PC-3 (cell line): Measurements from ENCODE around the gene PNLIP. TPM values are rescaled to one million over a fixed set of nuclear protein-coding genes. Genes with fewer than 3 reads are reported as not detected.

Experiments used
- ATAC-seq: fragments of 200-7000 bp; cut with Tn5 transposase; 2 replicates; pipeline ENCODE4 v1.9.1; 2020; ENCODE audit warnings: mild to moderate bottlenecking, moderate library complexity
- BruUV-seq: library from RNA; stranded (reverse); fragments of 400-500 nt; replicated peaks from 2 replicates; lab custom pipeline; 2021; lab: Mats Ljungman, UMichigan
- CTCF ChIA-PET: fragments of 300-600 bp; sonication (Branson Sonifier 250); formaldehyde crosslinking; loops from one replicate; lab custom pipeline; 2022; ENCODE audit warnings: antibody characterized with exemption; lab: Charles Lee
- POLR2A ChIA-PET: fragments of 300-600 bp; sonication (Branson Sonifier 250); formaldehyde crosslinking; loops from one replicate; lab custom pipeline; 2022; ENCODE audit warnings: antibody characterized with exemption; ENCODE audit not compliant: unreplicated experiment; lab: Charles Lee
- DNase-seq: peaks from one replicate; pipeline ENCODE4 v3.0.0-alpha.2; 2015
- H2AFZ ChIP-seq: fragments of 300-600 bp; sonication (generic); 2 replicates; pipeline ENCODE4 v1.6.0; 2016; ENCODE audit warnings: antibody characterized with exemption, low read length
- H3F3A ChIP-seq: fragments of 300-600 bp; sonication (generic); one replicate; pipeline ENCODE4 v1.6.0; 2017; ENCODE audit warnings: antibody characterized with exemption, low read length, control low read depth, mild to moderate bottlenecking; ENCODE audit not compliant: unreplicated experiment
- H3K27ac ChIP-seq: fragments of 300-600 bp; sonication (generic); 2 replicates; pipeline ENCODE4 v1.5.1; 2016; ENCODE audit warnings: mild to moderate bottlenecking, low read length
- H3K27me3 ChIP-seq: fragments of 300-600 bp; sonication (generic); 2 replicates; pipeline ENCODE4 v1.6.1; 2016; ENCODE audit warnings: low read length, mixed read lengths
- H3K36me3 ChIP-seq: fragments of 300-600 bp; sonication (generic); 2 replicates; pipeline ENCODE4 v1.6.1; 2016; ENCODE audit warnings: low read depth, mixed run types, low read length, mixed read lengths
- H3K4me1 ChIP-seq: fragments of 300-600 bp; sonication (generic); 2 replicates; pipeline ENCODE4 v1.5.1; 2016; ENCODE audit warnings: low read length; ENCODE audit not compliant: insufficient read depth
- H3K4me2 ChIP-seq: fragments of 300-600 bp; sonication (generic); 2 replicates; pipeline ENCODE4 v1.6.0; 2016; ENCODE audit warnings: low read length
- H3K4me3 ChIP-seq: fragments of 300-600 bp; sonication (generic); 2 replicates; pipeline ENCODE4 v1.5.1; 2016; ENCODE audit warnings: mild to moderate bottlenecking, low read length, mixed read lengths
- H3K79me2 ChIP-seq: fragments of 300-600 bp; sonication (generic); 2 replicates; pipeline ENCODE4 v1.6.1; 2017; ENCODE audit warnings: low read length, mixed read lengths
- H3K9ac ChIP-seq: fragments of 300-600 bp; sonication (generic); 2 replicates; pipeline ENCODE4 v1.6.0; 2016; ENCODE audit warnings: mild to moderate bottlenecking, low read length
- H3K9me2 ChIP-seq: fragments of 300-600 bp; sonication (generic); replicated peaks from 2 replicates; pipeline ENCODE4 v1.6.1; 2016; ENCODE audit warnings: mixed run types, low read length, mixed read lengths
- H3K9me3 ChIP-seq: fragments of 300-600 bp; sonication (generic); 2 replicates; pipeline ENCODE4 v1.6.1; 2016; ENCODE audit warnings: low read length, mixed read lengths
- H4K20me1 ChIP-seq: fragments of 300-600 bp; sonication (generic); 2 replicates; pipeline ENCODE4 v1.6.1; 2016; ENCODE audit warnings: low read length, mixed read lengths
- CTCF ChIP-seq: fragments of 300-600 bp; sonication (generic); conservative IDR thresholded peaks from 2 replicates; pipeline ENCODE4 v1.5.1; 2017; ENCODE audit warnings: antibody characterized with exemption, low read depth, mild to moderate bottlenecking, low read length
- EZH2 ChIP-seq: fragments of 300-600 bp; sonication (generic); IDR thresholded peaks from one replicate; pipeline ENCODE4 v1.6.1; 2017; ENCODE audit warnings: antibody characterized with exemption, mild to moderate bottlenecking, low read length; ENCODE audit not compliant: unreplicated experiment
- EZH2phosphoT487 ChIP-seq: fragments of 300-600 bp; sonication (generic); IDR thresholded peaks from 2 replicates; pipeline ENCODE4 v1.6.1; 2018; ENCODE audit warnings: mild to moderate bottlenecking, antibody characterized with exemption, low read length, borderline replicate concordance
- intact Hi-C: fragments of 100-400 bp; cut with micrococcal nuclease; formaldehyde crosslinking; loops from 2 replicates; pipeline ENCODE4 v1.9.0; 2023
- total RNA-seq: library from RNA; depleted of rRNA; stranded (reverse); fragments of >200 nt; gene quantifications from 2 replicates; pipeline ENCODE4 v1.2.3, GENCODE V29; 2014

Gene PNLIP
- total RNA-seq, 1 experiment from 2014 or later = not detected

- intact Hi-C loops = no loop called here
- peaks cover 39% of the 10 kb centered on the region for H3K27me3 ChIP-seq
These were observed 52.6 kb downstream of the PNLIP start for GRCh38 chr10:116598329-116598728.

GRCh38 chr10:116599991-116600390 lies 54.3 kb downstream of the PNLIP start:
- H3K27me3 ChIP-seq = peaks cover 35% of the 10 kb centered on the region
- ATAC-seq (no peak), DNase-seq (no peak)
- no peak overlapping the region for H2AFZ ChIP-seq
- CTCF ChIA-PET = interaction anchor here (0.5 kb wide), 1 partner anchor 866 kb away, joined by 3 read pairs; no protein-coding TSS in a partner anchor
- no peak overlapping the region for H3K4me2 ChIP-seq
- no peaks in the 10 kb centered on the region for H3F3A ChIP-seq
- H3K27ac ChIP-seq = no peak overlapping the region
- intact Hi-C loops = no loop called here
- H4K20me1 ChIP-seq = no peaks in the 10 kb centered on the region
- H3K79me2 ChIP-seq = no peaks in the 10 kb centered on the region
- H3K4me1 ChIP-seq = no peaks in the 10 kb centered on the region
- no peak for TF ChIP-seq EZH2phosphoT487
- TF ChIP-seq EZH2 = no peak
- TF ChIP-seq CTCF = no peak
- no peak overlapping the region for H3K4me3 ChIP-seq
- POLR2A ChIA-PET = no interaction called here
- BruUV-seq = no TSS peak
- no peaks in the 10 kb centered on the region for H3K9me2 ChIP-seq
- no peak overlapping the region for H3K9ac ChIP-seq
- H3K36me3 ChIP-seq = no peaks in the 10 kb centered on the region
- H3K9me3 ChIP-seq = no peaks in the 10 kb centered on the region

More at GRCh38 chr10:116598329-116598728, 52.6 kb downstream of the PNLIP start:
- no peak overlapping the region for H3K27ac ChIP-seq
- H3K4me2 ChIP-seq = no peak overlapping the region
- H4K20me1 ChIP-seq = no peaks in the 10 kb centered on the region
- no peaks in the 10 kb centered on the region for H3K79me2 ChIP-seq
- H3K36me3 ChIP-seq = no peaks in the 10 kb centered on the region
- H3K4me1 ChIP-seq = no peaks in the 10 kb centered on the region
- no peaks in the 10 kb centered on the region for H3F3A ChIP-seq
- POLR2A ChIA-PET = no interaction called here
- H3K9me2 ChIP-seq = no peaks in the 10 kb centered on the region
- BruUV-seq = no TSS peak
- H3K9ac ChIP-seq = no peak overlapping the region
- no peak for ATAC-seq
- H2AFZ ChIP-seq = no peak overlapping the region
- H3K4me3 ChIP-seq = no peak overlapping the region
- TF ChIP-seq EZH2phosphoT487 (no peak), CTCF (no peak), EZH2 (no peak)
- no peaks in the 10 kb centered on the region for H3K9me3 ChIP-seq
- no peak for DNase-seq
- CTCF ChIA-PET = no interaction called here

DNA sequence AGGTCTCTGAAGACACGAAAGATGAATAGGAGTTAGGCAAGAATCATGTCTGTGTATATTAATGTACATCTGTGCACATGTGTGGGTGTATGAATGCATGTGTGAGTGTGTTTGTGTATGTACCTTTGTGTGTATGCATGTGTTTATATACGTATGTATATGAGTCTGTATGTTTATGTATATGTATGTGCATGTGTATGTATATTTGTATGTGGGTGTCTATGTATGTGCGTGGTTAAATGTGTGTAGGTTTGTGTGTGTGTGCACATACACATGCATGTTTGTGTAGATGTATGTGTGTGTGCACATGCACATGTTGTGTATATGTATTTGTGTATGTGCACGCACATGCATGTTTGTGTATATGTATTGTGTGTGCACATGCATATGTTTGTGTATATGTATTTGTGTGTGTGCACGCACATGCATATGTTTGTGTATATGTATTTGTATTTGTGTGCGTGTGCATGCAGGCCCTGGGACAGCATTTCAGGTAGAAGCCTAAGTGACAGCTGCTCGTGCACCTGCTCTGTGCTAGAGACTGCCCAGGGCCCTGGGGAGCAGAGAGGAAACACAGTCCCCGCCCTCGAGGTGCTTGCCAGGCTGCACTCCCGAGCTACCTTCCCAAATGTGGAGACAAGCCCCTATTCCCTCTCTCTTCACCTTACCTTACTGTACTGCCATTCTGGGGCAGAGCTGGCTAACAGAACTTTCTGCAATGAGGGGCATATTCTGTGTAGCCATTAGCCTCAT lies 57.1 kb downstream of the PNLIP start:
- BruUV-seq = no TSS peak
- H3K4me3 ChIP-seq = no peak overlapping the region
- POLR2A ChIA-PET = no interaction called here
- H3K4me2 ChIP-seq = no peak overlapping the region
- no peak overlapping the region for H3K27ac ChIP-seq
- H2AFZ ChIP-seq = no peak overlapping the region
- H3K9me3 ChIP-seq = no peaks in the 10 kb centered on the region
- H3K36me3 ChIP-seq = no peaks in the 10 kb centered on the region
- intact Hi-C loops = no loop called here
- no peaks in the 10 kb centered on the region for H3K4me1 ChIP-seq
- no peaks in the 10 kb centered on the region for H3F3A ChIP-seq
- H3K9me2 ChIP-seq = no peaks in the 10 kb centered on the region
- H4K20me1 ChIP-seq = no peaks in the 10 kb centered on the region
- DNase-seq (no peak), ATAC-seq (no peak)
- no peaks in the 10 kb centered on the region for H3K79me2 ChIP-seq
- TF ChIP-seq EZH2phosphoT487 (no peak), CTCF (no peak), EZH2 (no peak)
- no peak overlapping the region for H3K9ac ChIP-seq
- H3K27me3 ChIP-seq = peaks cover 39% of the 10 kb centered on the region
- CTCF ChIA-PET = no interaction called here
